ENCODE results near the gene TMEM107.

GRCh38 chr17:8122924-8123694 is 53.1 kb downstream of the TMEM107 start:
- TF ChIP-seq CTCF (IDR thresholded peaks at IDR 0.05; ENCODE audit: insufficient read depth, low read length, poor library complexity, severe bottlenecking) (no peak), EZH2phosphoT487 (conservative IDR thresholded peaks at IDR 0.05; ENCODE audit: low read length) (no peak)
